ENCODE results near the gene MUC6.

Gene MUC6

GRCh38 chr11:1039481-1040427, 3.2 kb upstream of the MUC6 start:
- TF ChIP-seq CTCF (IDR thresholded peaks at IDR 0.05; ENCODE audit: control insufficient read depth, extremely low read depth, insufficient read depth), result no peak
- no peak for DNase-seq (ENCODE audit: low read depth)
- H3K4me3 ChIP-seq (ENCODE audit: low read depth, low read length), result no peak overlapping the region

- no peak for DNase-seq (ENCODE audit: low read depth)
- no peak for TF ChIP-seq CTCF (IDR thresholded peaks at IDR 0.05; ENCODE audit: control insufficient read depth, extremely low read depth, insufficient read depth)
- H3K4me3 ChIP-seq (ENCODE audit: low read depth, low read length), result no peak overlapping the region
Measured at GRCh38 chr11:1038921-1039320, 2.4 kb upstream of the MUC6 start.

GRCh38 chr11:1038361-1038760, 1.8 kb upstream of the MUC6 start:
- no peak for TF ChIP-seq CTCF (IDR thresholded peaks at IDR 0.05; ENCODE audit: control insufficient read depth, extremely low read depth, insufficient read depth)
- no peak for DNase-seq (ENCODE audit: low read depth)
- no peak overlapping the region for H3K4me3 ChIP-seq (ENCODE audit: low read depth, low read length)

- no peak for DNase-seq (ENCODE audit: low read depth)
- TF ChIP-seq CTCF (IDR thresholded peaks at IDR 0.05; ENCODE audit: control insufficient read depth, extremely low read depth, insufficient read depth), result no peak
Measured at GRCh38 chr11:1037506-1038055, 1.1 kb upstream of the MUC6 start.

GRCh38 chr11:1036931-1037330, 413 bp upstream of the MUC6 start:
- no peak overlapping the region for H3K4me3 ChIP-seq (ENCODE audit: low read depth, low read length)
- TF ChIP-seq CTCF (IDR thresholded peaks at IDR 0.05; ENCODE audit: control insufficient read depth, extremely low read depth, insufficient read depth), result no peak
- DNase-seq (ENCODE audit: low read depth), result no peak

More at GRCh38 chr11:1037506-1038055, 1.1 kb upstream of the MUC6 start:
- H3K4me3 ChIP-seq (ENCODE audit: low read depth, low read length), result no peak overlapping the region

GRCh38 chr11:1035577-1036283, 788 bp downstream of the MUC6 start:
- no peak for TF ChIP-seq CTCF (IDR thresholded peaks at IDR 0.05; ENCODE audit: control insufficient read depth, extremely low read depth, insufficient read depth)
- H3K4me3 ChIP-seq (ENCODE audit: low read depth, low read length), result no peak overlapping the region
- no peak for DNase-seq (ENCODE audit: low read depth)
